ENCODE data around the gene PCDHGA3.
"Not testable (repeated sequence)": the region's sequence is repeated elsewhere in the genome, so short reads cannot be mapped to it uniquely, and the experiment has no call there.

The PCDHGA3 gene

DNA sequence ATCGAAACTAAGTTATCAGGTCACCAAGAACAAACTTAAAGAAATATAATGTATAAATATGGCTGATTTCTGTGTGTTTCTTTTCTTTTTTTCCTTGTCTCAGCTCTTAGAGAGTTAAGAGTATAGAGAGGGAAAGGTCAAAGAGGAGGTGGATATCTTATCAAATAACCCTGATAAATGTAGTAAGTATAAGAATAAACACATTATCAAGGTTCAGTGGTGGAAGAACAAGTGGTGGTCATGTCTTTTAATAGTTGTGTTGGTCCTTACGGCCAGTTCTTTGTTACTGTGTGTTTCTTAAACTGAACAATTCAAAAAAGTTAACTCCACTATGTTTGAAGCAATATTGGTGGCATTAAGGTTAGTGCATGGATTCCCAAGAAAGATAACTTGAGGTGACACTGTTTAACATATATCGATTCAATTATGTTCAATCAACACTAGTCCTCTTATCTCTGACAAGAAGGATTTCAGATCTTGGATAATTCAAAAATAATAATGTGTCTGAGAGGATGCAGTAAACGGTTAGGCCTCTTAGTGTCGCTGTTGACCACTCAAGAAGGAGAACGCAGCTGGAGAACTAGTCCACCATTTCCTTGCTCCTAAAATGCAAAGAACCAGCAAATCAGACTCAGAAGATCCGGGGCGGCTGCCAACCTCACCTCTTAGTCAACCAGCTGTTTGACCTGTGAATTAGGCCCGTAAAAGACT lies at the start of gene PCDHGA3:
Gene PCDHGA3 (plus strand): TSS at position 588 of the 711 bp plus-strand sequence. CDS start 205 bp downstream, outside the sequence.
- DNase-seq, result no peak

DNA sequence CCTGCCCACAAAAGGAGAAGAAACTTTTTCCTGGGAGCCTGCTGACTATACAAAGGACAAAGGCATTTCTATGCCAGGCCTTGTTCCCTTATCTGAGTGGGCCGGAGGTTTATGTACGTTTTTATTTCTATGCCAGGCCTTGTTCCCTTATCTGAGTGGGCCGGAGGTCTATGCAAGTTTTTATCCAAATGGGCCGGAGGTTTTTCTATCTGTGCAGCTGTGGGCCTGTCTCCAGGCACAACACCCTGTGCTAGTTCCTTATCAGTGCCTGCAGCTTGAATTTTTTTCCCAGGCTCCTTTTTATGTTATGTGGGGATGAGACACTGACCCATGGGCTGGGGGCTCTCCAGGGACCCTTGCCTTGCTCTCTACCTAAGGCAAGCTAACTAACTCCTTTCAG lies 45.3 kb upstream of the PCDHGA3 start:
- DNase-seq, result no peak

DNA sequence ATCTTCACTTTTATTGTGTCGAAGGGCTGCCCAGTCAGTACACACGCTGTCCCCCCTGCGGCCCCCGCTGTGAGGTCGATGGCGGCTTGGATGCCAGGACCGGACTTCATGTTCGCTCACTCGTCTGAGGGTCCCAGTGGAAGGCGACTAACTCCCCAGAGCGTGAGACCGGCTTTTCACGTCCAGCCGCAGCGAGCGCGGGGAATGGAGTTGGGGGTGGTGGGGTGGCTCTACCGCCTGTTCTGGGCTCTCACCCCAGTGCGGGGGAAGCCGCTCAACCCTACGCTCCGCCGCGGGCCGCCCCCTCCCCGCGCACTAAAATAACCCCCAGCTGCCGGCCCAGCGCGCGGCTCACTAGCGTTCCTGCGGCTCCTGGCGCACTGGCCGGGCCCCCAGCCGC lies 39.9 kb upstream of the PCDHGA3 start, which contains the start of gene SLC25A2:
Gene SLC25A2 (minus strand): TSS at position 294 of the 400 bp plus-strand sequence. CDS start 184 bp downstream, at position 110.
- DNase-seq, result no peak

DNA sequence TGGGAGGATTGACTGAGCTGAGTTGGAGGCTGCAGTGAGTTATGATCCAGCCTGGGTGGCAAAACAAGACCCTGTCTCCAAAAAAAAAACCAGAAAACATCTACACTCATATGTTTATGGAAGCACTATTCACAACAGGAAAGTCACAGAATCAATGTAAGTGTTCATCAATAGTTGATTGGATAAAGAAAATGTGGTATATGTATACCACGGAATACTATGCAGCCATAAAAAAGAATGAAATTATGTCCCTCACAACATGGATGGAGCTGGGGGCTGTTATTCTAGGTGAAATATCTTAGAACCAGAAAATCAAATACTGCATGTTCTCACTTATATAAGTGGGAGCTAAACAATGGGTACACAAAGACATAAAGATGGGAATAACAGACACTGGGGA lies 37.0 kb upstream of the PCDHGA3 start:
- no peak for DNase-seq

DNA sequence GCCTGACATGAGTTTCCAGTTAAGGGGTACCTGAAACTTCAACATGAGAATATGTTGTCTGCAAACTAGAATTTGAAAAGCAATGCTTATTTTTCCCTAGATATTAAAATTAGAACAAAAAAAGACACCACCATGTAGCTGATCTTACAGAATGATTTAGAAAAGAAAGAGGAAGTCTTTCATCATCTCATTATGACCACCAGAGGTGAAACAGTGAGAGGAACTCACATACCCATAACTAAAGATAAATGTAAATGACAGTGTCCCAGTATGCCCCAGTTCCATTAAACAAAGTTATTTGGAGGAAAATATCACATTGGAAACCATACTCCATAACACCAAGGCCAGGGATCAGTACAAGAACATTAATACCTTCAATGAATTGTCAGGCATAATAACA lies 29.9 kb upstream of the PCDHGA3 start:
- no peak for DNase-seq

DNA sequence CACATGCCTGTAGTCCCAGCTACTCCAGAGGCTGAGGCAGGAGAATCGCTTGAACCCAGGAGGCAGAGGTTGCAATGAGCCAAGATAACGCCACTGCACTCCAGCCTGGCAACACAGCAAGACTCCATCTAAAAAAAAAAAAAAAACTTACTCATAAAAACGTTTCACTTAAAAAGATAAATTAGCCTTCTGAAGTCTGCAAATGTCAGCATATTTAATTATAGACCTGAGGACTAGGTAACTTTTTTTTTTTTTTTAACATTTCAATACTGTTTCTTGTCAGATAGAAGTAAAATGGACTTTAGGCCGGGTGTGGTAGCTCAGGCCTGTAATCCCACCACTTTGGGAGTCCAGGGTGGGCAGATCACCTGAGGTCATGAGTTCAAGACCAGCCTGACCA lies 26.7 kb upstream of the PCDHGA3 start:
- DNase-seq, result not testable (repeated sequence)

DNA sequence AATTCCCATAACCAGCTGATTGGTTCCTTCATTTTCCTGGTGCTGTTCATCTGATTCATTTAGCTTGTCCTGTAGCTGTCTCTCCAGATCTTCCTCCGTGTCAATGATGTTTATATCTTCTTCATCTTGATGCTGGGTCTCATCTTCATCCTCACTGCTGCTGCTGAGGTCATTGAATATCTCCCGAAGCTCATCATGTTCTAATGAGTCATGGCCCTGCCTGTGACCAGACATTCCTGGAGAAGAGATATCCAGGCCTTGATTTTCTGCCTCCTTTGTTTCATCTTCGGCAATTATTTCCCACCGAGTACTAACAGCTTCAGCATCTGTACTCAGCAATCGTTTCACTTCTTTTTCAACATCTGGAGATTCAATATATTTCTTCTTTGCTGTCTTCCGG lies 24.4 kb upstream of the PCDHGA3 start:
- no peak for DNase-seq

DNA sequence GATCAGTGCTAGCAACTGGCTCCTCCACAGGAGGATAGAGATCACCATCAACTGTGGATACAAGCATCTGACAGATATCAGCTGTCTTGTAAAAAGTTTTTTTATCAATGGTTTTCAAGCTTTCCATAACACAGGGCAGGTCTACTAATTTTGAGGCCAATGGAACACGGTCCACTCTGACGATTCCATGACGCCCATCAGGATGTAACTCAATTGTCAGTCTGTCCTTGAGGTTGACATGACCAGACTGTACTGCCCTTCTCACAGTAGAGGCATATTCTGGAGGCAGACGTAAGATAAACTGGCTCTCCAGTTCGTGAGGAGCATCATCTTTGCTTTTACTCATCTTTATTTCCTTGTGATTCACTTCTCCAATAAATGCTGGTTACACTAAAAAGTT lies 23.9 kb upstream of the PCDHGA3 start:
- DNase-seq, result no peak

DNA sequence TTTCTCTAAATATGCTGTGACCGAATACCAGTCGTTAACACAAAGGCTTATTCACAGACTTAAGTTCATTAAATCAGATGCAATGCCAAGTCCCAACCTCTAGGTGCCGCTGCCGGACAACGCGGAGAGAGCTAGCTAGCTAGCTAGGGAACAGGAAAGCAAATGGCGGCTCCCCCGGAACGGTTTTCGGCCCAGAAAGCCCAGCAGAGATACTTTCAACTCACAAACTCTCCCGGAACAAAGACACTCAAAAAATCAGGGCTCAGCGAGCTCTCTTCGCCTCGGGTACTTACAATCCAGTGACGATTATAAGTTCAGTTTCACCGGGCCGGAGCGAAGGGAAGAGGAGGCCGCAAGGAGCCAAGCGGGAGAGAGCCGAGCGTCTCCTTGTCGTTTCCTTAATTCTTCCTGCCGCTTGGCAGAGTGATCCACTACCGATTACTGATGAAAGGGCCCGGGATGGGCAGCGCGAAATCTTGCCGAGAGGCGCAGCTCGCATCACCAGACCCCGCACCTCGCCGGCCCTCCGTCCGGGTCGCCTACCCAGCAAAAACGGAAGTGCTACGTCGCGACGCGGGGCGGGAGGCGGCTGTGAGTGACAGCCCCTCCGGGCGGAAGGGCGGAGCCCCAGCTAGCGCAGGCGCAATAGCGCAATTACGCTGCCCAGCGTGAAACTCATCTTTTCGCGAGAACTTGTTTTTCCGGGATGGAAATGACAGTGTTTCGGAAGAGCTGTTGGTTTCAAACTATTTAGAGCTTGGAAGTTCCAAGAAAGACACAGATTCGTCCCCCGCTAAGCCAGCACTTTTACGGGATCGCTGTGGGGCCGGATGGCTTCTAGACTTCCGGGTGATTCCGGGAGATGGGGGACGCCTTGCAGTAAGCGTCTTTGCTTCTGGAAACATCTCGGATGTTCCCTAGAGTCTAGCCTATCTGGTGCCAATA lies 23.1 kb upstream of the PCDHGA3 start, which contains the start of gene TAF7:
Gene TAF7 (minus strand): TSS at position 560 of the 945 bp plus-strand sequence. CDS start 740 bp downstream, outside the sequence.
- DNase-seq, result peak in 55 of 56 donors; percentile 39 to 94 (median 84)

DNA sequence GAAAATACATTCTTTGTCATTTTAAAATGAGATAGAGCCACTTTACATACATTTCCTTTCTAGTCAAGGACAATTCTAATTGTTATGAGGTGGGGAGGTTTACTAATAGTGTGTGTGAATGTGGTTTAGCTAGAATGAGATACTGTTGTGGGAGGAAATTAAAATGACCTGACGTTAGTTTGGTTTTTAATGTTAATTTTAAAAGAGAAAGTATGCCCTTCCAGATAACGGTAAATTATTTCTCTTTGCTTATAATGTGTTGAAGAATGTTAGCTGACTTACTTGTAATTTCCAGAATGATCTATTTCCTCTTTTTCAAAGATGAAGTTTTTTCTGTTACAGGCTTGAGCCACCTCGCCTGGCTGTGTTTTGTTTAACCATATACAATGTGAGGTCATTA lies 21.4 kb upstream of the PCDHGA3 start:
- no peak for DNase-seq

DNA sequence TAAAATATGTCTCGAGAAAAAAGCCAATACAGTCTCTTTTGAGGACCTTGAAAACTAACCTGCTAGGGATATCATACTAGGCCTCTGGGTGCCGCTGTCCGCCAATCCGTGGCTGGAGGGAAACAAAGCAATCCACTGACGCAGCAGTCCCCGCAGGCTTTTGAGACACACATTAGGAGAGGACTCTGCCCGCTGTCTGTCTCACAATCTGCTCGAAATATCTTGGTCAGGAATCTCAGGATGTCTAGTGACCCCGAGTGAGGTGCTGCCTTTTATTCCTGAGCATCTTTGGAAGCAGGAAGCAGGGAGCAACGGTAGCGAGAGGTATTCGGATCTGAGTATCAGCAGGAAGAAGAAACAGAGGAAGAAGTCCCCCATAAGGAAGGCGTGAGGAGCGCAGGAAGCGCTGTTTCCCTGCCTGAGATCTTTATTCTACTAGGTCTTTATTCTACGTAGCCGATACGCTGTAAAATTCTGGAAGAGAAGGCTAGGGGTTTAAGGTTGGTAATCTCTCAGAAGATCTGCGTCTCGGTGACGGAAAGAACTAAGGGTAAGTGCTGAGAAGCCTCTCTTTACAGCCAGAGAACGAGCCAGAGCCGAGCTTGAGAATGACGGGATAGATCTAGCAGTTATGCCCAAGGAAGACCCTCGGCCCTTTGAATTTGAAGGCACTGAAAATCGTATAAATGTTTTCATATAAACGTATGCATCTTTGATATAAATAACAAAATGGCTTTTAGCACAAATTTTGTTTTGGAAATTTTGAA lies 17.4 kb upstream of the PCDHGA3 start:
- peak in 54 of 56 donors; percentile 10 to 82 (median 48) for DNase-seq

DNA sequence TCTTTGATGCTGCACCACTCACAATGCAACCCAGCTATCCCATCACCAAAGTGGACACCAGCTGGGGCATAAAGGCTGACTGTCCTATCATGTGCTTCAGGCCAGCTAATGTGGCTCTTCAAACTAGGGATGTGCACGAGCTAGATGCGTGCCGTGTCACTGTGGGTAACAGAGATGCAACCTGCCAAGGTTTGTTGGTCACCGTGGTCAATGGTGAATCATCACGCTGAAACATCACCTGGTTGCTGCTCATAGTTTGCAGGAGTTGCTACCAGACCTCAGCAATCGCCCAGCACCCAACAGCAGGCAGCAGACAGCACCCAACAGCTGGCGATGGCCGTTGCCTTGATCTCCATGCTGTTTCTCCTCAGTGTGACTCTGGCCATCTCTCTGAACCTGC lies 15.4 kb upstream of the PCDHGA3 start:
- no peak for DNase-seq

DNA sequence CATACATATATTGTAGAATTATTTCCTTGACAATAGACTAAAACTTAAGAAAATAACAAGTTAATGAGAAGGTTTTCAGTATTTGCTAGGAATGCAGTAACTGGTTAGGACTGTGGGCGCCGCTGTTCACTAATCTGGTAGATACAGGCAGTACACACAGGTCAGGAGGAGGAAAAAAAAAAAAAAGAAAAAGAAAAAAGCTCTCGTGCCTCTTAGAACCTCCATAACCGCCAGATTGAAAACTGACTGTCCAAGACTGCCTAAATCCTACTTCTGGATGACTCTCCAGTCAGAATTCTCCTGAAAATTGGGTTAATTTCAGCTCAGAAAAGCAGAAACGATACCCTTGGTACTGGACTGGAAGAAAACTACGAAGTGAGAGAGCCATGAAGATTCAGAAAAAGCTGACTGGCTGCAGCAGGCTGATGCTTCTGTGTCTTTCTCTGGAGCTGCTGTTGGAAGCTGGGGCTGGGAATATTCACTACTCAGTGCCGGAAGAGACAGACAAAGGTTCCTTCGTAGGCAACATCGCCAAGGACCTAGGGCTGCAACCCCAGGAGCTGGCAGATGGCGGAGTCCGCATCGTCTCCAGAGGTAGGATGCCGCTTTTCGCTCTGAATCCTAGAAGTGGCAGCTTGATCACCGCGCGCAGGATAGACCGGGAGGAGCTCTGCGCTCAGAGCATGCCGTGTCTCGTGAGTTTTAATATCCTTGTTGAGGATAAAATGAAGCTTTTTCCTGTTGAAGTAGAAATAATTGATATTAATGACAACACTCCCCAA lies 13.1 kb upstream of the PCDHGA3 start, which contains the start of gene PCDHGA1:
Gene PCDHGA1 (plus strand): TSS at position 216 of the 782 bp plus-strand sequence.
- DNase-seq, result peak in 3 of 56 donors; percentile 5 to 38 (median 21)

DNA sequence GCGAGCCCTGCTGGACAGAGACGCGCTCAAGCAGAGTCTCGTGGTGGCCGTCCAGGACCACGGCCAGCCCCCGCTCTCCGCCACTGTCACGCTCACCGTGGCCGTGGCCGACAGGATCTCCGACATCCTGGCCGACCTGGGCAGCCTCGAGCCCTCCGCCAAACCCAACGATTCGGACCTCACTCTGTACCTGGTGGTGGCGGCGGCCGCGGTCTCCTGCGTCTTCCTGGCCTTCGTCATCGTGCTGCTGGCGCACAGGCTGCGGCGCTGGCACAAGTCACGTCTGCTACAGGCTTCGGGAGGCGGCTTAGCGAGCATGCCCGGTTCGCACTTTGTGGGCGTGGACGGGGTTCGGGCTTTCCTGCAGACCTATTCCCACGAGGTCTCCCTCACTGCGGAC lies 11.1 kb upstream of the PCDHGA3 start:
- DNase-seq, result not testable (repeated sequence)

DNA sequence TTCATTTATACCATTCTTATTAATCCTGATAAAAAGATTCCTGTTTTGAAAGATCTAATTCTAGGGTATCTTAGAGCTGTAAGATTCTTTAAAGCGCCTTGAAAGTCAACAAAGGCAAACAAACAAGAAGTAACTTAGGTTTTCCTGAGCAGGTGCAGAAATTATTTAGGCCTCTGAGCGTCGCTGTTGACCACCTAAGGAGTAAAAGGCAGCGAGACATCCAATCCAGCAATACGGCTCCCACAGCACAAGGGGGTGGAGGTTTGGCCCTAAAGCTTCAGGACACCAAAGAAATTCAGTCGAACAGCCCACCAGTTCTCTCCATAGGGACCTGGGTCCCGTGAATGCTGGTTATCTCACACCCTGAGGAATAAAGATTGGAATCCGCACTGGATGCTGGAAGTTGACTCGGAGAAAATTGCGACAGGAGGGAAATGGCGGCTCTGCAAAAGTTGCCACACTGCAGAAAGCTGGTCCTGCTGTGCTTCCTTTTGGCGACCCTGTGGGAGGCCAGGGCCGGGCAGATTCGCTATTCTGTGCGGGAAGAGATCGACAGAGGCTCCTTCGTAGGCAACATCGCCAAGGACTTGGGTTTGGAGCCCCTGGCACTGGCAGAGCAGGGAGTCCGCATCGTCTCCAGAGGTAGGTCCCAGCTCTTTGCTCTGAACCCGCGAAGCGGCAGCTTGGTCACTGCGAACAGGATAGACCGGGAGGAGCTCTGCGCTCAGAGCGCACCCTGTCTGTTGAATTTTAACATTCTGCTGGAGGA lies 4.9 kb upstream of the PCDHGA3 start, which contains the start of gene PCDHGA2:
Gene PCDHGA2 (plus strand): TSS at position 223 of the 769 bp plus-strand sequence.
- DNase-seq, result no peak

DNA sequence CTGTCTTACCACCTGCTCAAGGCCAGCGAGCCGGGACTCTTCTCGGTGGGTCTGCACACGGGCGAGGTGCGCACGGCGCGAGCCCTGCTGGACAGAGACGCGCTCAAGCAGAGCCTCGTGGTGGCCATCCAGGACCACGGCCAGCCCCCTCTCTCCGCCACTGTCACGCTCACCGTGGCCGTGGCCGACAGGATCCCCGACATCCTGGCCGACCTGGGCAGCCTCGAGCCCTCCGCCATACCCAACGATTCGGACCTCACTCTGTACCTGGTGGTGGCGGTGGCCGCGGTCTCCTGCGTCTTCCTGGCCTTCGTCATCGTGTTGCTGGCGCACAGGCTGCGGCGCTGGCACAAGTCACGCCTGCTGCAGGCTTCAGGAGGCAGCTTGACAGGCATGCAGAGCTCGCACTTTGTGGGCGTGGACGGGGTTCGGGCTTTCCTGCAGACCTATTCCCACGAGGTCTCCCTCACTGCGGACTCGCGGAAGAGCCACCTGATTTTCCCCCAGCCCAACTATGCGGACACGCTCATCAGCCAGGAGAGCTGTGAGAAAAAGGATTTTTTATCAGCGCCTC lies 2.8 kb upstream of the PCDHGA3 start:
- not testable (repeated sequence) for DNase-seq

DNA sequence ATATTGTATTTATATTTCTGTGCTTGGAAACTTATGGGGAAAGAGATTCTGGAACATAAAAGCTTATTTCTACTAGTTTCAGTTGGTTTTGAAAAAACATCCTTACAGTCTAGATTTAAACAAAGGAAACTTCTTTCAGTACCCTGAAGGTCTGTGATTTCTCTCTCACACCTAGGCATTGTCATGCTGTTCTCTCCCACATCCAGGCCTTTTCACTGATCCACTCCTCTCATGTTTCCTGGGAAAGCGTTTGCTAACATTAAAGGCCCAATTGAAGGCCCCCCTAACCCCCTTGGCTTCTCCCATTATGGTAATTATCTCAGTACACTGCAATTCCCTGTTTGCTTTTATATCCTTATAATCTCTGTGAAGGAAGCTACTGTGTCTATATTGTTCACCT lies 856 bp upstream of the PCDHGA3 start:
- no peak for DNase-seq

DNA sequence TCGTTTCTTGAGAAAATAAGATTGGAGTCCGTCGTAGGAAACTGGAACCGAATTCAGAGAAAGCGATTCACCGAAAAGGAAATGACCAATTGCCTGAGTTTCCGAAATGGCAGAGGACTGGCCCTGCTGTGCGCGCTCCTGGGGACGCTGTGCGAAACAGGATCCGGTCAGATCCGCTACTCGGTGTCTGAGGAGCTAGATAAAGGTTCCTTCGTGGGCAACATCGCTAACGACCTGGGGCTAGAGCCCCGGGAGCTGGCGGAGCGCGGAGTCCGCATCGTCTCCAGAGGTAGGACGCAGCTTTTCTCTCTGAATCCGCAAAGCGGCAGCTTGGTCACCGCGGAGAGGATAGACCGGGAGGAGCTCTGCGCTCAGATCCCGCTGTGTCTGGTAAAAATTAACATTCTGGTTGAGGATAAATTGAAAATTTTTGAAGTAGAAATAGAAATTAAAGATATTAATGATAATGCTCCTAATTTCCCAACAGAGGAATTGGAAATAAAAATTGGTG lies 379 bp downstream of the PCDHGA3 start:
- DNase-seq, result no peak

DNA sequence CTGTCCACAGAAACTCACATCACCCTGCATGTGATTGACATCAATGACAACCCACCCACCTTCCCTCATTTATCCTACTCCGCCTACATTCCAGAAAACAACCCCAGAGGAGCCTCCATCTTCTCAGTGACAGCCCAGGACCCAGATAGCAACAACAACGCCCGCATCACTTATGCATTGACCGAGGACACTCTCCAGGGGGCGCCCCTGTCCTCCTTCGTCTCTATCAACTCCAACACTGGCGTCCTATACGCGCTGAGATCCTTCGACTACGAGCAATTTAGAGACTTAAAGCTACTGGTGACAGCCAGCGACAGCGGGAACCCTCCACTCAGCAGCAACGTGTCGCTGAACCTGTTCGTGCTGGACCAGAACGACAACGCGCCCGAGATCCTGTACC lies 1.7 kb downstream of the PCDHGA3 start:
- DNase-seq, result no peak

Measured in nucleus accumbens (tissue), 56 donors.